ENCODE results near the gene SLC9C1.

The SLC9C1 gene

GRCh38 chr3:112297714-112298113 is 3.7 kb upstream of the SLC9C1 start:
- no peak for TF ChIP-seq ZNF274 (IDR thresholded peaks at IDR 0.05; ENCODE audit: low read depth, low read length)
- H3K4me3 ChIP-seq (ENCODE audit: low read length) = no peak overlapping the region

- TF ChIP-seq ZNF274 (IDR thresholded peaks at IDR 0.05; ENCODE audit: low read depth, low read length) = no peak
- H3K4me3 ChIP-seq (ENCODE audit: low read length) = no peak overlapping the region
Observed at GRCh38 chr3:112289011-112289410, 5.0 kb downstream of the SLC9C1 start.

GRCh38 chr3:112280266-112280665 is 13.8 kb downstream of the SLC9C1 start:
- TF ChIP-seq ZNF274 (IDR thresholded peaks at IDR 0.05; ENCODE audit: low read depth, low read length) = no peak
- no peak overlapping the region for H3K4me3 ChIP-seq (ENCODE audit: low read length)

- no peak overlapping the region for H3K4me3 ChIP-seq (ENCODE audit: low read length)
- TF ChIP-seq ZNF274 (IDR thresholded peaks at IDR 0.05; ENCODE audit: low read depth, low read length) = no peak
Observed at GRCh38 chr3:112273536-112273935, 20.5 kb downstream of the SLC9C1 start.

- TF ChIP-seq ZNF274 (IDR thresholded peaks at IDR 0.05; ENCODE audit: low read depth, low read length) = no peak
- H3K4me3 ChIP-seq (ENCODE audit: low read length) = no peak overlapping the region
Observed at GRCh38 chr3:112261742-112262141, 32.3 kb downstream of the SLC9C1 start.

- no peak overlapping the region for H3K4me3 ChIP-seq (ENCODE audit: low read length)
- TF ChIP-seq ZNF274 (IDR thresholded peaks at IDR 0.05; ENCODE audit: low read depth, low read length) = no peak
Observed at GRCh38 chr3:112260563-112260962, 33.5 kb downstream of the SLC9C1 start.

- no peak overlapping the region for H3K4me3 ChIP-seq (ENCODE audit: low read length)
- no peak for TF ChIP-seq ZNF274 (IDR thresholded peaks at IDR 0.05; ENCODE audit: low read depth, low read length)
Observed at GRCh38 chr3:112253301-112253971, 40.6 kb downstream of the SLC9C1 start.

- TF ChIP-seq ZNF274 (IDR thresholded peaks at IDR 0.05; ENCODE audit: low read depth, low read length) = no peak
- no peak overlapping the region for H3K4me3 ChIP-seq (ENCODE audit: low read length)
Observed at GRCh38 chr3:112247900-112248299, 46.1 kb downstream of the SLC9C1 start.

GRCh38 chr3:112247350-112247749 is 46.7 kb downstream of the SLC9C1 start:
- no peak overlapping the region for H3K4me3 ChIP-seq (ENCODE audit: low read length)
- TF ChIP-seq ZNF274 (IDR thresholded peaks at IDR 0.05; ENCODE audit: low read depth, low read length) = no peak

GRCh38 chr3:112233083-112233482 is 60.9 kb downstream of the SLC9C1 start:
- no peak overlapping the region for H3K4me3 ChIP-seq (ENCODE audit: low read length)
- no peak for TF ChIP-seq ZNF274 (IDR thresholded peaks at IDR 0.05; ENCODE audit: low read depth, low read length)

- H3K4me3 ChIP-seq (ENCODE audit: low read length) = no peak overlapping the region
- TF ChIP-seq ZNF274 (IDR thresholded peaks at IDR 0.05; ENCODE audit: low read depth, low read length) = no peak
Observed at GRCh38 chr3:112231727-112232126, 62.3 kb downstream of the SLC9C1 start.

- TF ChIP-seq ZNF274 (IDR thresholded peaks at IDR 0.05; ENCODE audit: low read depth, low read length) = no peak
- H3K4me3 ChIP-seq (ENCODE audit: low read length) = no peak overlapping the region
Observed at GRCh38 chr3:112230033-112230432, 64.0 kb downstream of the SLC9C1 start.

- no peak for TF ChIP-seq ZNF274 (IDR thresholded peaks at IDR 0.05; ENCODE audit: low read depth, low read length)
- H3K4me3 ChIP-seq (ENCODE audit: low read length) = no peak overlapping the region
Observed at GRCh38 chr3:112228786-112229185, 65.2 kb downstream of the SLC9C1 start.

- H3K4me3 ChIP-seq (ENCODE audit: low read length) = no peak overlapping the region
- TF ChIP-seq ZNF274 (IDR thresholded peaks at IDR 0.05; ENCODE audit: low read depth, low read length) = no peak
Observed at GRCh38 chr3:112200317-112200666, 93.7 kb downstream of the SLC9C1 start.

- no peak for TF ChIP-seq ZNF274 (IDR thresholded peaks at IDR 0.05; ENCODE audit: low read depth, low read length)
Observed at GRCh38 chr3:112199622-112200316, 94.2 kb downstream of the SLC9C1 start.

More at GRCh38 chr3:112199622-112200316, 94.2 kb downstream of the SLC9C1 start:
- no peak overlapping the region for H3K4me3 ChIP-seq (ENCODE audit: low read length)

All from GM08714 (cell line).